HEK293T (cell line): ENCODE data around the gene TGFBR3.

ENCODE experiments used
- BHLHE40 ChIP-seq: fragments of 450-650 bp; IDR thresholded peaks from 2 replicates; pipeline ENCODE4 v1.6.1; 2016; ENCODE audit warnings: mild to moderate bottlenecking, moderate library complexity, borderline replicate concordance
- CTBP1 ChIP-seq: fragments of 450-650 bp; IDR thresholded peaks from 2 replicates; pipeline ENCODE4 v1.6.1; 2016; ENCODE audit warnings: borderline replicate concordance
- NFRKB ChIP-seq: fragments of 450-650 bp; IDR thresholded peaks from 2 replicates; pipeline ENCODE4 v1.6.1; 2016; ENCODE audit warnings: mild to moderate bottlenecking, moderate library complexity

DNA sequence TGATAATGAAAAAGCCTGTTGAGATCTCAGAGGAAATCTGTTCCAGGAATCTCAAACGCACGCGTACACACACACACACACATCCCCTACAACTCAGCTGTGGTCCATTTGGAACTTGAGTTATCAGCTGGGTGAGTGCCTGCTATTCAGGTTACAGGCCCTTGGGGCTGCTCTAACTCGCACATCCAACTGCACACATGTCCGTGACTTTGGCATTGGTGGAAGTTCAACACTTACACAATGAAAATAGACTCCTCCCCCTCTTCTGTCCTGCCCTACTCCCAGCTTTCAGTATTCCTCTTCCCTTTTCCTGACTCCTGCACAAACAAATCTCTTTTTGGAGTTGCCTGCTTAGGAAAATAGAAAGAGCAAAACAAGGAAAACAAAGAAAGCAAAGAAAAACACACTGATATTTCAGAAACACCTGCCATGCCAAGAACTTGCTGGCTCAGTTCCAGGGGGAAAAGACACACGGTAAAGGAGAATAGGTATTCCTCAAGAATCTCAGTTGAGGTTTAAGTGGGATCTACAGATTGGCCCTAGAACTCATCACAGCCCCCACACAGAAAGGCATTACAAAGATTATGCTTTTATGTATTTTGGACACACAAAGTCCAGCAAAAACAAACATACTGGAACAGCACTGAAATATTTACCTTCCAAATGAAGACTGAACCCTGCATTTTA, 140.9 kb downstream of the TGFBR3 start:
- TF ChIP-seq NFRKB (no peak), BHLHE40 (no peak), CTBP1 (no peak)
